Measurements from ENCODE around the gene SLC19A1.
A peak's percentile ranks its signal among the peaks of the same experiment; 100 is the strongest.
"Not testable (repeated sequence)": the region's sequence is repeated elsewhere in the genome, so short reads cannot be mapped to it uniquely, and the experiment has no call there.

Gene SLC19A1

GRCh38 chr21:45532826-45533360 is 9.3 kb downstream of the SLC19A1 start:
- no peaks in the 10 kb centered on the region for H3K27me3 ChIP-seq (ENCODE audit: insufficient read depth, poor library complexity, severe bottlenecking)
- H3K27ac ChIP-seq (replicated peaks), result peak overlapping the region; percentile 86
- H3K4me3 ChIP-seq (replicated peaks; ENCODE audit: insufficient read depth, low read length), result no peak overlapping the region
- TF ChIP-seq POLR2AphosphoS5 (IDR thresholded peaks at IDR 0.05; ENCODE audit: low read depth) (0 out of 2 replicates have a peak, but pooled peaks have one; percentile 21), SPI1 (IDR thresholded peaks at IDR 0.05; ENCODE audit: borderline replicate concordance, low read depth) (peak; percentile 96), REST (IDR thresholded peaks at IDR 0.05; ENCODE audit: insufficient replicate concordance, low read depth) (no peak)
- peak in 1 of 2 experiments; percentile 81 for DNase-seq (ENCODE audit: low read depth in 1 of 2, low spot score in 1 of 2)

- H3K4me3 ChIP-seq (replicated peaks; ENCODE audit: insufficient read depth, low read length), result no peak overlapping the region
- TF ChIP-seq SPI1 (IDR thresholded peaks at IDR 0.05; ENCODE audit: borderline replicate concordance, low read depth) (no peak), GABPA (IDR thresholded peaks at IDR 0.05; ENCODE audit: low read depth) (no peak), REST (IDR thresholded peaks at IDR 0.05; ENCODE audit: insufficient replicate concordance, low read depth) (no peak), CTCF (IDR thresholded peaks at IDR 0.05; ENCODE audit: insufficient read depth, low read length) (no peak), POLR2AphosphoS5 (IDR thresholded peaks at IDR 0.05; ENCODE audit: low read depth) (no peak)
- H3K27me3 ChIP-seq (ENCODE audit: insufficient read depth, poor library complexity, severe bottlenecking), result no peaks in the 10 kb centered on the region
- no peak for DNase-seq (ENCODE audit: low read depth in 1 of 2, low spot score in 1 of 2)
- no peak overlapping the region for H3K27ac ChIP-seq (replicated peaks)
Observed at GRCh38 chr21:45531393-45532215, 10.6 kb downstream of the SLC19A1 start.

GRCh38 chr21:45531114-45531392 is 11.2 kb downstream of the SLC19A1 start:
- DNase-seq (ENCODE audit: low read depth in 1 of 2, low spot score in 1 of 2); H3K27me3 ChIP-seq (ENCODE audit: insufficient read depth, poor library complexity, severe bottlenecking); H3K4me3 ChIP-seq (replicated peaks; ENCODE audit: insufficient read depth, low read length); H3K27ac ChIP-seq (replicated peaks): not testable (repeated sequence)

- Histone ChIP-seq H3K27me3 (ENCODE audit: insufficient read depth, poor library complexity, severe bottlenecking) (no peaks in the 10 kb centered on the region), H3K27ac (replicated peaks) (no peak overlapping the region)
- no peak for DNase-seq (ENCODE audit: low read depth in 1 of 2, low spot score in 1 of 2)
Observed at GRCh38 chr21:45530423-45531113, 11.7 kb downstream of the SLC19A1 start.

GRCh38 chr21:45529785-45530422 is 12.3 kb downstream of the SLC19A1 start:
- H3K27ac ChIP-seq (replicated peaks), result no peak overlapping the region

More at GRCh38 chr21:45530423-45531113, 11.7 kb downstream of the SLC19A1 start:
- TF ChIP-seq SPI1 (IDR thresholded peaks at IDR 0.05; ENCODE audit: borderline replicate concordance, low read depth) (no peak), POLR2AphosphoS5 (IDR thresholded peaks at IDR 0.05; ENCODE audit: low read depth) (no peak; the same call in 1 of the 2 replicates)
- H3K4me3 ChIP-seq (replicated peaks; ENCODE audit: insufficient read depth, low read length), result no peak overlapping the region

More at GRCh38 chr21:45529785-45530422, 12.3 kb downstream of the SLC19A1 start:
- H3K27me3 ChIP-seq (ENCODE audit: insufficient read depth, poor library complexity, severe bottlenecking), result no peaks in the 10 kb centered on the region
- TF ChIP-seq SPI1 (IDR thresholded peaks at IDR 0.05; ENCODE audit: borderline replicate concordance, low read depth) (no peak), GABPA (IDR thresholded peaks at IDR 0.05; ENCODE audit: low read depth) (no peak), POLR2AphosphoS5 (IDR thresholded peaks at IDR 0.05; ENCODE audit: low read depth) (0 out of 2 replicates have a peak, but pooled peaks have one; percentile 14), REST (IDR thresholded peaks at IDR 0.05; ENCODE audit: insufficient replicate concordance, low read depth) (no peak), CTCF (IDR thresholded peaks at IDR 0.05; ENCODE audit: insufficient read depth, low read length) (no peak)
- no peak for DNase-seq (ENCODE audit: low read depth in 1 of 2, low spot score in 1 of 2)
- no peak overlapping the region for H3K4me3 ChIP-seq (replicated peaks; ENCODE audit: insufficient read depth, low read length)

Data from HL-60 (cell line).